ENCODE measurements around the gene FAM83C.

- TF ChIP-seq CTCF (IDR thresholded peaks at IDR 0.05 in 2 of 3, conservative IDR thresholded peaks at IDR 0.05 in 1 of 3; ENCODE audit: control insufficient read depth in 2 of 3, extremely low read depth in 1 of 3, insufficient read depth in 1 of 3, low read depth in 3 of 3, low read length in 3 of 3) (peak; percentile 31 to 65 (median 50); a peak in 4 of 6 replicates), ZBTB33 (IDR thresholded peaks at IDR 0.05) (no peak), GABPA (IDR thresholded peaks at IDR 0.05; ENCODE audit: low read depth) (no peak), NFYB (IDR thresholded peaks at IDR 0.05; ENCODE audit: insufficient read depth, low read depth, low read length) (peak; percentile 41; the same call in 1 of the 2 replicates), JUND (IDR thresholded peaks at IDR 0.05; ENCODE audit: low read depth, low read length) (no peak), NBN (IDR thresholded peaks at IDR 0.05) (0 out of 2 replicates have a peak, but pooled peaks have one; percentile 47), ZNF207 (IDR thresholded peaks at IDR 0.05; ENCODE audit: borderline replicate concordance) (no peak), POLR2AphosphoS5 (IDR thresholded peaks at IDR 0.05; ENCODE audit: low read length) (peak; percentile 82), FOXM1 (IDR thresholded peaks at IDR 0.05; ENCODE audit: low read depth, low read length) (no peak), REST (IDR thresholded peaks at IDR 0.05; ENCODE audit: low read depth, low read length) (no peak), ZNF24 (IDR thresholded peaks at IDR 0.05) (no peak; the same call in 1 of the 2 replicates), PAX8 (IDR thresholded peaks at IDR 0.05) (no peak), POLR2A (IDR thresholded peaks at IDR 0.05; ENCODE audit: low read depth, low read length) (peak; percentile 96)
Observed at GRCh38 chr20:35277531-35278395, 14.5 kb downstream of the FAM83C start, which contains the start of gene MMP24OS.
